ENCODE data around the gene ZNF236.

DNA sequence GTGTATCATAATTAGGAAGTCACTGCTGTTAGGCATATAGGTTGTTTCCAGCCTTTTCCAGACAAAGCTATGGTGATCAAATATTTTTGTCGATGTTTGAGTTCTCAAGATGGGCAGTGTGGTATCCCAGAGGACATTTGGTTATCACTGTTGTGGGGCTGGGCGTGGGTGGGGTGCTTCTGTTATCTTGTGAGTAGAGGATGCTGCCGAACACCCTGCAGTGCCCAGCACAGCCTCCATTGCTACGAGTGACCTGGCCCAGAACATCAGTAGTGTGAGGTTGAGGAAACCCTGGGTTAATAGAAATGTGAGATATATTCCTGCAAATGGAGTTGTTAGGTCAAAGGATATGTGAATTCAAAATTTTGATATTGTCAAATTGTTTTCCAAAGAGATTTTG, 33.2 kb downstream of the ZNF236 start:
- TF ChIP-seq, protein P1, sequence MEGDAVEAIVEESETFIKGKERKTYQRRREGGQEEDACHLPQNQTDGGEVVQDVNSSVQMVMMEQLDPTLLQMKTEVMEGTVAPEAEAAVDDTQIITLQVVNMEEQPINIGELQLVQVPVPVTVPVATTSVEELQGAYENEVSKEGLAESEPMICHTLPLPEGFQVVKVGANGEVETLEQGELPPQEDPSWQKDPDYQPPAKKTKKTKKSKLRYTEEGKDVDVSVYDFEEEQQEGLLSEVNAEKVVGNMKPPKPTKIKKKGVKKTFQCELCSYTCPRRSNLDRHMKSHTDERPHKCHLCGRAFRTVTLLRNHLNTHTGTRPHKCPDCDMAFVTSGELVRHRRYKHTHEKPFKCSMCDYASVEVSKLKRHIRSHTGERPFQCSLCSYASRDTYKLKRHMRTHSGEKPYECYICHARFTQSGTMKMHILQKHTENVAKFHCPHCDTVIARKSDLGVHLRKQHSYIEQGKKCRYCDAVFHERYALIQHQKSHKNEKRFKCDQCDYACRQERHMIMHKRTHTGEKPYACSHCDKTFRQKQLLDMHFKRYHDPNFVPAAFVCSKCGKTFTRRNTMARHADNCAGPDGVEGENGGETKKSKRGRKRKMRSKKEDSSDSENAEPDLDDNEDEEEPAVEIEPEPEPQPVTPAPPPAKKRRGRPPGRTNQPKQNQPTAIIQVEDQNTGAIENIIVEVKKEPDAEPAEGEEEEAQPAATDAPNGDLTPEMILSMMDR (IDR thresholded peaks at IDR 0.05) = no peak
- no peak for TF ChIP-seq POLR2A (IDR thresholded peaks at IDR 0.05)
- TF ChIP-seq POLR2AphosphoS5 (IDR thresholded peaks at IDR 0.05; ENCODE audit: insufficient read depth in 1 of 2, low read depth in 1 of 2) = no peak

Data from vagina (tissue), 2 donors.